ENCODE data around the gene PPP6C. TPM values are rescaled to one million over a fixed set of nuclear protein-coding genes. Genes with fewer than 3 reads are reported as not detected.
A peak's percentile ranks its signal among the peaks of the same experiment; 100 is the strongest.

Gene PPP6C
- total and polyA plus RNA-seq, 2 of the 13 experiments (the other 11 are each of a cell fraction or from before 2014, with no cell fraction given) = 18.5 to 20.9 TPM

- peak; percentile 58; the same call in 1 of the 2 replicates for TF ChIP-seq ZSCAN5A (CRISPR knock-in tag; IDR thresholded peaks at IDR 0.05; ENCODE audit: borderline replicate concordance)
- TF ChIP-seq POLR2AphosphoS5 (IDR thresholded peaks at IDR 0.05; ENCODE audit: low read depth, low read length) = peak; percentile 55
- peak; percentile 95 for TF ChIP-seq HCFC1 (IDR thresholded peaks at IDR 0.05; ENCODE audit: low read depth, low read length)
- no peak for TF ChIP-seq ZBTB8A (CRISPR knock-in tag; IDR thresholded peaks at IDR 0.05; ENCODE audit: borderline replicate concordance, low read depth)
- TF ChIP-seq ASH2L (IDR thresholded peaks at IDR 0.05; ENCODE audit: insufficient read length, low read depth, low read length) = peak; percentile 97
- TF ChIP-seq ZNF709 (CRISPR knock-in tag; IDR thresholded peaks at IDR 0.05) = 0 out of 2 replicates have a peak, but pooled peaks have one; percentile 28
- TF ChIP-seq TSC22D2 (CRISPR knock-in tag; IDR thresholded peaks at IDR 0.05; ENCODE audit: borderline replicate concordance) = no peak
- no peak for TF ChIP-seq PBX3 (CRISPR knock-in tag; IDR thresholded peaks at IDR 0.05; ENCODE audit: borderline replicate concordance)
- peak; percentile 56 for TF ChIP-seq PHF21A (CRISPR knock-in tag; IDR thresholded peaks at IDR 0.05)
- TF ChIP-seq NFRKB (IDR thresholded peaks at IDR 0.05) = no peak
- TF ChIP-seq, protein P1, sequence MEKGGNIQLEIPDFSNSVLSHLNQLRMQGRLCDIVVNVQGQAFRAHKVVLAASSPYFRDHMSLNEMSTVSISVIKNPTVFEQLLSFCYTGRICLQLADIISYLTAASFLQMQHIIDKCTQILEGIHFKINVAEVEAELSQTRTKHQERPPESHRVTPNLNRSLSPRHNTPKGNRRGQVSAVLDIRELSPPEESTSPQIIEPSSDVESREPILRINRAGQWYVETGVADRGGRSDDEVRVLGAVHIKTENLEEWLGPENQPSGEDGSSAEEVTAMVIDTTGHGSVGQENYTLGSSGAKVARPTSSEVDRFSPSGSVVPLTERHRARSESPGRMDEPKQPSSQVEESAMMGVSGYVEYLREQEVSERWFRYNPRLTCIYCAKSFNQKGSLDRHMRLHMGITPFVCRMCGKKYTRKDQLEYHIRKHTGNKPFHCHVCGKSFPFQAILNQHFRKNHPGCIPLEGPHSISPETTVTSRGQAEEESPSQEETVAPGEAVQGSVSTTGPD (CRISPR knock-in tag; IDR thresholded peaks at IDR 0.05) = no peak
- peak; percentile 84 for TF ChIP-seq PATZ1 (CRISPR knock-in tag; IDR thresholded peaks at IDR 0.05)
- no peak for TF ChIP-seq THAP7 (CRISPR knock-in tag; IDR thresholded peaks at IDR 0.05)
- peak; percentile 60 for TF ChIP-seq HDAC2 (CRISPR knock-in tag; IDR thresholded peaks at IDR 0.05)
- TF ChIP-seq SOX13 (IDR thresholded peaks at IDR 0.05) = no peak
- peak in 1 of 2 experiments; percentile 36; a peak in 2 of 4 replicates for TF ChIP-seq SOX13 (CRISPR knock-in tag; conservative IDR thresholded peaks at IDR 0.05 in 1 of 2, IDR thresholded peaks at IDR 0.05 in 1 of 2)
Observed at GRCh38 chr9:125189361-125190289, at the start of gene PPP6C (continued).
